Measurements from ENCODE around the gene PRPF19.

GRCh38 chr11:60862171-60862570, 44.2 kb downstream of the PRPF19 start:
- TF ChIP-seq, protein P1, sequence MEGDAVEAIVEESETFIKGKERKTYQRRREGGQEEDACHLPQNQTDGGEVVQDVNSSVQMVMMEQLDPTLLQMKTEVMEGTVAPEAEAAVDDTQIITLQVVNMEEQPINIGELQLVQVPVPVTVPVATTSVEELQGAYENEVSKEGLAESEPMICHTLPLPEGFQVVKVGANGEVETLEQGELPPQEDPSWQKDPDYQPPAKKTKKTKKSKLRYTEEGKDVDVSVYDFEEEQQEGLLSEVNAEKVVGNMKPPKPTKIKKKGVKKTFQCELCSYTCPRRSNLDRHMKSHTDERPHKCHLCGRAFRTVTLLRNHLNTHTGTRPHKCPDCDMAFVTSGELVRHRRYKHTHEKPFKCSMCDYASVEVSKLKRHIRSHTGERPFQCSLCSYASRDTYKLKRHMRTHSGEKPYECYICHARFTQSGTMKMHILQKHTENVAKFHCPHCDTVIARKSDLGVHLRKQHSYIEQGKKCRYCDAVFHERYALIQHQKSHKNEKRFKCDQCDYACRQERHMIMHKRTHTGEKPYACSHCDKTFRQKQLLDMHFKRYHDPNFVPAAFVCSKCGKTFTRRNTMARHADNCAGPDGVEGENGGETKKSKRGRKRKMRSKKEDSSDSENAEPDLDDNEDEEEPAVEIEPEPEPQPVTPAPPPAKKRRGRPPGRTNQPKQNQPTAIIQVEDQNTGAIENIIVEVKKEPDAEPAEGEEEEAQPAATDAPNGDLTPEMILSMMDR (optimal IDR thresholded peaks at IDR 0.05 in 1 of 3, IDR thresholded peaks at IDR 0.05 in 1 of 3, conservative IDR thresholded peaks at IDR 0.05 in 1 of 3; ENCODE audit: extremely low read depth in 1 of 3, insufficient read depth in 2 of 3, low read length in 3 of 3) = no peak
- no peak for TF ChIP-seq EZH2 (IDR thresholded peaks at IDR 0.05; ENCODE audit: low read length)
